Fibroblast of villous mesenchyme (primary cell): ENCODE data around the gene PEPD. TPM values are rescaled to one million over a fixed set of nuclear protein-coding genes. Genes with fewer than 3 reads are reported as not detected.

Experiments
- DNase-seq: peaks from one replicate; pipeline ENCODE4 v3.0.0-alpha.2; 2010; ENCODE audit warnings: low read depth
- H3K4me3 ChIP-seq: 2 replicates; pipeline ENCODE4 v1.5.1; 2011; ENCODE audit warnings: low read depth, mild to moderate bottlenecking, low read length
- total RNA-seq: library from RNA; depleted of rRNA; stranded (reverse); fragments of >200 nt; gene quantifications from 2 replicates; pipeline ENCODE4 v1.2.3, GENCODE V29; 2012
- TF ChIP-seq, protein P1 (sequence below): IDR thresholded peaks from 2 replicates; pipeline ENCODE4 v1.5.1; 2012; ENCODE audit warnings: low read depth, mild to moderate bottlenecking, low read length; ENCODE audit not compliant: insufficient read depth

PEPD gene
- total RNA-seq, 1 donor: 66.1 TPM

DNA sequence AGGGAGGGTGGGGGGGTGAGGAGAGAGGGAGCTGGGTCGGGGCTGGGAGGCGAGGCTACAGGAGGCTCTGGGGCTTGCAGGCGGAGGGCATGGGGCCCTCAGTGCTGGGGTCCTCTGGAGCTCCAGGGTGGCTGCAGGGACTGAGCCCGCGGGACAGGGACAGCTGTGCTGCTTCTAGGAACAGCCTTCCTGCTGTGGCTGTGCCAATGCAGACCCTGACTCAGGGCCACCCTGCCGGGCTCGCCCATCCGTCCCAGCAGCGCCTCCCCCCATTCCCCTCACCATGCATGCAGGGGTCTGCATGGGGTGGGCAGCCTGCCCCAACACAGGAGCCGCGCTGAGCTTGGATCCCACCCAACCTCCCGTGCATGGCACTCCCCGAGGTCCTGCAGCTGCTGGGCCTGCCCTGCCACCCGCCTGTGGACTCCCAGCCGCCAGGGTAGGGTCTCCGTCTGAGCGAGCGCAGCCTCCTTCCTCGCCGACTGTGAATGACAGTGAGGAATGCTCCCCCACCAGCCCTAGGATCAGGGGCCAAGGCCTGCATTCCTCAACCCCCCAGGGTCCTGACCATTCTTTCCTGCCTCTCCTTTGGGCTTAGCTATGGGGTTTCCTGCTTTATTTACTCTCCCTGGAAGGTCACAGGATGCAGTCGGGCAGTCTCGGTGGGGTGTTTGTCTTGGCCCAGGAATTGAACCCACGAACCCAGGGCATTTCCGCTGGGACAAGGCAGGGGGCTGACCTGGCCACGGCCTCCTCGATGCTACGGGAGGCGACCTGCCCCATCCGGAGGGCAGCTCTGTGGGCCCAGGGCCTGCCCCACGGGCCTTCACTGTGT is 124.7 kb downstream of the PEPD start:
- TF ChIP-seq, protein P1, sequence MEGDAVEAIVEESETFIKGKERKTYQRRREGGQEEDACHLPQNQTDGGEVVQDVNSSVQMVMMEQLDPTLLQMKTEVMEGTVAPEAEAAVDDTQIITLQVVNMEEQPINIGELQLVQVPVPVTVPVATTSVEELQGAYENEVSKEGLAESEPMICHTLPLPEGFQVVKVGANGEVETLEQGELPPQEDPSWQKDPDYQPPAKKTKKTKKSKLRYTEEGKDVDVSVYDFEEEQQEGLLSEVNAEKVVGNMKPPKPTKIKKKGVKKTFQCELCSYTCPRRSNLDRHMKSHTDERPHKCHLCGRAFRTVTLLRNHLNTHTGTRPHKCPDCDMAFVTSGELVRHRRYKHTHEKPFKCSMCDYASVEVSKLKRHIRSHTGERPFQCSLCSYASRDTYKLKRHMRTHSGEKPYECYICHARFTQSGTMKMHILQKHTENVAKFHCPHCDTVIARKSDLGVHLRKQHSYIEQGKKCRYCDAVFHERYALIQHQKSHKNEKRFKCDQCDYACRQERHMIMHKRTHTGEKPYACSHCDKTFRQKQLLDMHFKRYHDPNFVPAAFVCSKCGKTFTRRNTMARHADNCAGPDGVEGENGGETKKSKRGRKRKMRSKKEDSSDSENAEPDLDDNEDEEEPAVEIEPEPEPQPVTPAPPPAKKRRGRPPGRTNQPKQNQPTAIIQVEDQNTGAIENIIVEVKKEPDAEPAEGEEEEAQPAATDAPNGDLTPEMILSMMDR: no peak
- no peak for DNase-seq
- H3K4me3 ChIP-seq: no peak overlapping the region

DNA sequence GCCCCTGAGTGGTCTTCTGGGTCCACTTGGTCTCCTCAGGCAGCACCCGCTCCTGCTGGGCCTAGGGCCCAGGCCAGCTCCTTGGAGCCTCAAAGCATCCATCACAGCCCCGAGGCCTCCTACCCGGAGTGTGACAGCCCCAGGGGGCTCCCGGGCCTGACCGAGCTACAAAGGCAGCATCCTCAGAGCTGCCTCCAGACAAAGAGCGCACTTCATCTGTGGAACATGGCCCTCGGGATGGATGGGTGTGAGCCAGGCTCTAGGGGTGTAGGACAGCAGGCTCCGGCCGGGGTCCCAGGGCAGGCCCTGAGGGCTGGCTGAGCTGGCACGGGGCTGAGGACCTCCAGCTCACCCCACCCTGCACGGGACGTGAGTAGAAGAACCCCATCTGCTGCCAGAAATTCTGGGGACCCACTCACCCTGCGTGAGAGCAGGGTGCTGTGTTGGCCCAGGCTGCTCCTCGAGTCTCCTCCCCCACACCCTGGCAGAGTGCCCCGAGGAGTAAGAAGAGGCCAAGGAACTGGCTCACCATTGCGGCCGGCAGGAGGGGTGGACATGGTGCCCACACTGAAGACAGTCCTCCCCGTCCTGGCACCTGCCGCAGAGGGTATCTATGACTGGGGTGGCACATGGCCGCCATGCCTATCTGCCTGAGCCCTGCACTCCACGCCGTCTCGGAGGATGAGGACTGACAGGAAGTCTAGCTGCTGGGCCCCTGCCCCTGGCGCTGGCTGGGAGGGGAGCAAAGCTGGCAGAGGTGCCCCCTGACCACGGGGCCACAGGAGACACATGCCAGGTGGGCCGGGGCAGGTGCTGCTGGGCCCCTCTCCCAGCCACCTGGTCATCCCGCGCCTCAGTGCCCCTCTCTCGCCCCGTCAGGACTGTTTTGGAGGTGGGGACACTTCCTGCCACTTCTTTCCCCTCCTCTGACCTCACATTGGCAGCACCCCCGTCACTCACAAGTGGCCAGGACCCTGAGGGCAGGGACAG is 125.7 kb downstream of the PEPD start:
- TF ChIP-seq, protein P1: no peak
- H3K4me3 ChIP-seq: no peak overlapping the region
- DNase-seq: no peak

DNA sequence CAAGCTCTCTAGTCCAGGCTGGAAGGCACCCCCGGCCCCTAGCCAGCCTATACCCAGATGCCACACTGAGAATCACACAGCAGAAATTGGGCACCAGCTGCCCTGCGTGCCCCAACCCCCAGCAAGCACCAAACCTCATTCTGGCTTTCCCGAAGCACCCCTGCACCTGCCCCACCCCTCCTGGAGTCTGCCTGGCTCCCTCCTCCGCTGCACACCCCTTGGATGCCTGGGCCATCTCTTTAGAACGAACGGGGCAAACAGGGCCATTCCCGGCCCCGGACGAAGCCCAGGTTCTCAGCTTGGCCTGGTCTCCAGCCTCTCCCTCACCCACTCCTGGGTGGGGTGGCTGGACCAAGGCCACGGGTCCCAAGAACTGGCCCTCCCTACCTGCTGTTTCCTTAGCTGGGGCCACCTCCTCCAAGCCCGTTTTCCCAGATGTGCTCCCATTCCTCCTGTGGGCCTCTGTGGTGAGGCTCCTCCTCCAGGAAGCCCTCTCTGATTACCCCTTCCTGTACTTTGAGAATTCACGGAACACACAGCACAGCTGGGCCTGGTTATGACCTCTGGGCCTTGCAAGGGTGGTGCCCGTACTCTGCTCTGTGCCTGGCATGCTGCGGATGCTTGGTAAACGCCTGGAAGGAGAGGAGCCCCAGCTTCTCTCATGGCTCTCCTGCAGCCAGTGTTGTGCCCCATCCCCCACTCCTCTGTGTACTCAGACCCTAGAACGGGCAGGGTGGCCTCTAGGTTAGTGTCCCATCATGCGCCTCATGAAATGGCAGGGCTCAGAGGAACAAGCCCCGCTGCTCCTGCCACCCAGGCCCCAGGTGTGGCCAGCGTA is 126.6 kb downstream of the PEPD start:
- no peak for DNase-seq
- no peak overlapping the region for H3K4me3 ChIP-seq
- TF ChIP-seq, protein P1: no peak

DNA sequence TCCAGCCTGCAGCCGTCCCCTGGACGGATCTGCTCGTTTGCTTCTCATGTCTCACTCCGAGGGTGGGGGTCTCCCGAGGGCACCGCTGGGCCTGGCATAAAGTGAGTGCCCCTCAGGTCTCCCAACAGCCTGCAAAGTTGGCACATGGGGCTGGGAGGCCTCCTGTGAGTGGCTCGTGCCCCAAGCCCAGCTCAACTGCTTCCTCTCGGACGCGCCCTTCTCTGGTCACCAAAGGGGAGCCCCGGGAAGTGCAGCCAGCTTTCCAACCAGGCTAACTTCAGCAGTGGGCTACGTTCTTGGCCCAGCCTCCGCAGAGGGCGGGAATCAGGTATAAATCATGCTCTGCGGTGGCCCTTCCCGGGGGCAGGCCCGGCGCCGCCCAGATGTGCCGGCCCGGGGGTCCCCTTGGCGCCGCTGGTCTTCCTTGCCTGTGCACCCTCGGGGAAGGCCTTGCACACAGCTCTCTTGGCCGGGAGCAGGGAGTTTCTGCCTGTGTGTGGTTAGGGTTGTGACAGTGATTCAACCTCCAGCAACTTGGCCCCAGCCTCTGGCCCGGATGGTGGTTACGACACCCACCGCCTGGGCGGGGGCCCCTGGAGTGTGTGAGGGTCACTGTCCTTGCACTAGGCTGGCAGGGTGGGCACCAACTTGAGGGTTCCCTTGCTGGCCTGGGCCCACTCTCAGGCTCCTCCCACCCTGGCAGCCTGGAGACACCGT is 127.4 kb downstream of the PEPD start:
- peak; percentile 67 for DNase-seq
- TF ChIP-seq, protein P1: no peak
- no peak overlapping the region for H3K4me3 ChIP-seq

DNA sequence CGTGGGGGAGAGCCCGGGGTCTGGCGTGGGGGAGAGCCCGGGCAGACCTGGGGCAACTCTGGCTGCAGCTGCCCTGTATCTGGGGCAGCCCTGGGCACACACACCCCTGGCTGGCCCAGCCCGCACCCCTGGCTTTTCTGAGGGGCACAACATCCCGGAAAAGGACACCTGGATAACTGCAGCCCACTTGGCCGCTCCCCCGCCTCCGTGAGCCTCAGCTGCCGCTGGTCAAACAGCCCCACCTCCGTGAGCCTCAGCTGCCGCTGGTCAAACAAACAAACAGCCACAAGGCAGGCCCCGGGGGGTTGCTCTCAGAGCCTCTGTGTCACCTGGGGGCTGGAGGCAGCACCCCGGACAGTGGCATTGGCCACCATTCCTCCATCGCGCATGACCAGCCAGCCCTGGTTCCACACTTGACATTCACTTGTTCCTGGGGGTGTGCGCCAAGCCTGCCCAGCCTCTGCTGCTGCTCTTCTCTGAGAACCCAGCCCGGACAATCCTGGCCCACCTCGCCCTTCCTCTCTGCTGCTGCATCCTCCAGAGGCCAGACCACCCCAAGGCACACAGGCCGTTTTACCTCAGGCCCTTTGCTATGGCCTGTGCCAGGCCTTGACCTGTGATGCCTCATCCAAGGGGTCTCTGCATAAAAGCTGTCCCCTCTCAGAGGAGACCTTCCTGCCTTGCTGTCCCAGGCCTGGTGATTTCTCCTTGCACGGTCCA is 128.1 kb downstream of the PEPD start:
- no peak overlapping the region for H3K4me3 ChIP-seq
- no peak for DNase-seq
- TF ChIP-seq, protein P1: no peak
